ENCODE data around the gene ABCA2. TPM values are rescaled to one million over a fixed set of nuclear protein-coding genes. Genes with fewer than 3 reads are reported as not detected.

Gene ABCA2
- total RNA-seq, 2 donors from 2014 or later: 28.3 to 28.5 TPM

- no peak for TF ChIP-seq CTCF (IDR thresholded peaks at IDR 0.05)
- Histone ChIP-seq H3K36me3 (no peaks in the 10 kb centered on the region), H3K27me3 (no peaks in the 10 kb centered on the region), H3K4me1 (peaks cover 0 to 91% of the 10 kb centered on the region in 2 donors), H3K4me3 (peak overlapping the region; percentile 48 to 61), H3K27ac (peak overlapping the region; percentile 87 to 93), H3K9me3 (no peaks in the 10 kb centered on the region)
- no peak for DNase-seq (ENCODE audit: low spot score)
Measured at GRCh38 chr9:136978073-136978864, 49.8 kb downstream of the ABCA2 start.

DNA sequence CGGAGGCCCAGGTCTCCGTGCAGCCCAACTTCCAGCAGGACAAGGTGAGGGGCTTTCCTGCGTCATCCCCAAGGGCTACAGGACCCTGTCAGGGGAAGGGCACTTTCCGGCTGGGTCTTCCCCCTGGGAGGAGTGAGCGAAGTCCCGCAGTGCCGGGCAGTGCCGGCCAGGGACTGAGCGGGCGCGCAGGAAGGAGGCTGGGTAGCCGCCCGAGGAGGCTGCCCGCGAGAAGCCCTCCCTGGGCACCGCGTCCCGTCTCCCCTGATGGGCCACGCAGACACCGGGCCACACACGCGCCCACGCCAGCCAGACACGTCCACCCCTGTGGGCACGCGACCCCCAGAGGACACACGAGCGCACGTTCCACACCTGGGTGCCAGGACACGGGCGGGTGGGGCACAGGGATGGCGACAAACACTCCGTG lies 50.4 kb downstream of the ABCA2 start:
- Histone ChIP-seq H3K27me3 (no peaks in the 10 kb centered on the region), H3K4me1 (peaks cover 0 to 88% of the 10 kb centered on the region in 2 donors), H3K4me3 (peak overlapping the region; percentile 48 to 61), H3K9me3 (no peaks in the 10 kb centered on the region), H3K36me3 (no peaks in the 10 kb centered on the region), H3K27ac (peak overlapping the region; percentile 87 to 93)
- no peak for DNase-seq (ENCODE audit: low spot score)
- no peak for TF ChIP-seq CTCF (IDR thresholded peaks at IDR 0.05)

- TF ChIP-seq CTCF (IDR thresholded peaks at IDR 0.05): no peak
- H3K4me3 ChIP-seq: peak within 1 kb of the TSS; percentile 48 to 61
- H3K36me3 ChIP-seq: no peaks in the 10 kb centered on the region
- H3K27ac ChIP-seq: peak within 1 kb of the TSS; percentile 87 to 93
- DNase-seq (ENCODE audit: low spot score): no peak
- H3K4me1 ChIP-seq: peaks cover 0 to 87% of the 10 kb centered on the region in 2 donors
- H3K27me3 ChIP-seq: no peaks in the 10 kb centered on the region
- H3K9me3 ChIP-seq: no peaks in the 10 kb centered on the region
Measured at GRCh38 chr9:136977223-136977622, 50.8 kb downstream of the ABCA2 start, which contains the start of gene PTGDS. PTGDS (plus strand) TSS chr9:136977504; CDS start chr9:136977579, 75 bp downstream.

DNA sequence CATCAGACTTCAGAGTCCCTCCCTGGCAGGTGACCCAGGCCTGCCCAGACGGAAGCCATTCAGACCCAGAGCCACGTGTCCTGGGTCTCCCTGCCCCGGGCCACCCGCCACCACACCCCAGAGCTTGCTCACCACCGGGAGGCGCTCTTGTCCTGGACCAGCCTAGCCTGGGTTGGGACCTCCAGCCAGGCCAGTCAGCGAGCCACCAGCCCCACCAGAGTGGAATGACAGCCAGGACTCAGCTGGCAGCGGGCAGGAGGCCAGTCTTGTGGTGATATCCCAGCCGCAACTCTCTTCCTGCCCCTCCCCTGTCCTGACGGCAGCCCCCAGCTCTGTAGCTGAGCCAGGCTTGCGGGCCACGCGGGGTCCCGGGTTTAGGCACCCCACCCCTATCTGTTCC lies 52.4 kb downstream of the ABCA2 start:
- H3K4me3 ChIP-seq: no peak overlapping the region
- H3K9me3 ChIP-seq: no peaks in the 10 kb centered on the region
- H3K27ac ChIP-seq: peak overlapping the region; percentile 87 to 93
- no peaks in the 10 kb centered on the region for H3K27me3 ChIP-seq
- no peaks in the 10 kb centered on the region for H3K36me3 ChIP-seq
- TF ChIP-seq CTCF (IDR thresholded peaks at IDR 0.05): peak in 1 of 2 donors; percentile 67
- H3K4me1 ChIP-seq: peaks cover 0 to 72% of the 10 kb centered on the region in 2 donors
- no peak for DNase-seq (ENCODE audit: low spot score)

GRCh38 chr9:136974817-136975535 lies 53.1 kb downstream of the ABCA2 start:
- H3K27ac ChIP-seq: peak overlapping the region; percentile 87 to 93
- H3K4me3 ChIP-seq: no peak overlapping the region
- H3K4me1 ChIP-seq: peaks cover 0 to 65% of the 10 kb centered on the region in 2 donors
- no peak for DNase-seq (ENCODE audit: low spot score)
- TF ChIP-seq CTCF (IDR thresholded peaks at IDR 0.05): no peak
- no peaks in the 10 kb centered on the region for H3K27me3 ChIP-seq
- H3K36me3 ChIP-seq: no peaks in the 10 kb centered on the region
- H3K9me3 ChIP-seq: no peaks in the 10 kb centered on the region
